Mucosa of stomach (tissue), 1 donor: ENCODE results near the gene GABPB1.

Experiments
- H3K27me3 ChIP-seq: one replicate; pipeline ENCODE4 v1.7.0; 2013; ENCODE audit warnings: mild to moderate bottlenecking, low read length; ENCODE audit not compliant: control insufficient read depth, insufficient read depth
- H3K36me3 ChIP-seq: one replicate; pipeline ENCODE4 v1.7.0; 2013; ENCODE audit warnings: low read length; ENCODE audit not compliant: control insufficient read depth, insufficient read depth
- H3K4me1 ChIP-seq: one replicate; pipeline ENCODE4 v1.7.0; 2013; ENCODE audit warnings: mild to moderate bottlenecking, low read length; ENCODE audit not compliant: control insufficient read depth, insufficient read depth
- H3K4me3 ChIP-seq: one replicate; pipeline ENCODE4 v1.7.0; 2013; ENCODE audit warnings: low read length
- H3K9ac ChIP-seq: one replicate; pipeline ENCODE4 v1.7.0; 2013; ENCODE audit warnings: mild to moderate bottlenecking, low read length, moderate library complexity
- H3K9me3 ChIP-seq: one replicate; pipeline ENCODE4 v1.7.0; 2013; ENCODE audit warnings: mild to moderate bottlenecking, low read length, moderate library complexity; ENCODE audit not compliant: control insufficient read depth
- donor health status: Pancreatic carcinoma.

The GABPB1 gene

GRCh38 chr15:50302581-50302980, 52.4 kb downstream of the GABPB1 start:
- no peak overlapping the region for H3K9ac ChIP-seq
- no peaks in the 10 kb centered on the region for H3K36me3 ChIP-seq
- no peak overlapping the region for H3K4me3 ChIP-seq
- no peaks in the 10 kb centered on the region for H3K27me3 ChIP-seq
- no peaks in the 10 kb centered on the region for H3K9me3 ChIP-seq
- H3K4me1 ChIP-seq: no peaks in the 10 kb centered on the region

- no peak overlapping the region for H3K9ac ChIP-seq
- H3K4me3 ChIP-seq: no peak overlapping the region
- H3K27me3 ChIP-seq: no peaks in the 10 kb centered on the region
- H3K9me3 ChIP-seq: no peaks in the 10 kb centered on the region
- no peaks in the 10 kb centered on the region for H3K4me1 ChIP-seq
- no peaks in the 10 kb centered on the region for H3K36me3 ChIP-seq
Observed at GRCh38 chr15:50298340-50298739, 56.7 kb downstream of the GABPB1 start.

GRCh38 chr15:50295966-50296365, 59.0 kb downstream of the GABPB1 start:
- H3K9ac ChIP-seq: no peak overlapping the region
- no peaks in the 10 kb centered on the region for H3K36me3 ChIP-seq
- no peaks in the 10 kb centered on the region for H3K4me1 ChIP-seq
- no peaks in the 10 kb centered on the region for H3K9me3 ChIP-seq
- no peaks in the 10 kb centered on the region for H3K27me3 ChIP-seq
- no peak overlapping the region for H3K4me3 ChIP-seq

GRCh38 chr15:50289749-50290148, 65.2 kb downstream of the GABPB1 start:
- Histone ChIP-seq H3K9me3 (no peaks in the 10 kb centered on the region), H3K4me3 (no peak overlapping the region), H3K9ac (no peak overlapping the region), H3K27me3 (no peaks in the 10 kb centered on the region), H3K4me1 (no peaks in the 10 kb centered on the region), H3K36me3 (no peaks in the 10 kb centered on the region)

GRCh38 chr15:50287324-50288116, 67.5 kb downstream of the GABPB1 start:
- Histone ChIP-seq H3K27me3 (no peaks in the 10 kb centered on the region), H3K4me3 (no peak overlapping the region), H3K4me1 (no peaks in the 10 kb centered on the region), H3K36me3 (no peaks in the 10 kb centered on the region), H3K9me3 (no peaks in the 10 kb centered on the region), H3K9ac (no peak overlapping the region)

GRCh38 chr15:50281427-50281826, 73.6 kb downstream of the GABPB1 start:
- Histone ChIP-seq H3K9ac (no peak overlapping the region), H3K4me1 (no peaks in the 10 kb centered on the region), H3K36me3 (no peaks in the 10 kb centered on the region), H3K27me3 (no peaks in the 10 kb centered on the region), H3K9me3 (no peaks in the 10 kb centered on the region), H3K4me3 (no peak overlapping the region)

GRCh38 chr15:50280271-50280670, 74.7 kb downstream of the GABPB1 start:
- Histone ChIP-seq H3K4me1 (no peaks in the 10 kb centered on the region), H3K4me3 (no peak overlapping the region), H3K27me3 (no peaks in the 10 kb centered on the region), H3K36me3 (no peaks in the 10 kb centered on the region), H3K9me3 (no peaks in the 10 kb centered on the region), H3K9ac (no peak overlapping the region)

- Histone ChIP-seq H3K4me3 (no peak overlapping the region), H3K4me1 (no peaks in the 10 kb centered on the region), H3K27me3 (no peaks in the 10 kb centered on the region), H3K36me3 (no peaks in the 10 kb centered on the region), H3K9ac (no peak overlapping the region), H3K9me3 (no peaks in the 10 kb centered on the region)
Observed at GRCh38 chr15:50278496-50278895, 76.5 kb downstream of the GABPB1 start.

- H3K9me3 ChIP-seq: no peaks in the 10 kb centered on the region
- no peaks in the 10 kb centered on the region for H3K4me1 ChIP-seq
- H3K36me3 ChIP-seq: no peaks in the 10 kb centered on the region
- no peak overlapping the region for H3K9ac ChIP-seq
- no peak overlapping the region for H3K4me3 ChIP-seq
- H3K27me3 ChIP-seq: no peaks in the 10 kb centered on the region
Observed at GRCh38 chr15:50277370-50277769, 77.6 kb downstream of the GABPB1 start.

- Histone ChIP-seq H3K4me3 (no peak overlapping the region), H3K27me3 (no peaks in the 10 kb centered on the region), H3K4me1 (no peaks in the 10 kb centered on the region), H3K9me3 (no peaks in the 10 kb centered on the region), H3K36me3 (no peaks in the 10 kb centered on the region), H3K9ac (no peak overlapping the region)
Observed at GRCh38 chr15:50275908-50276307, 79.1 kb downstream of the GABPB1 start.

GRCh38 chr15:50275091-50275490, 79.9 kb downstream of the GABPB1 start:
- no peak overlapping the region for H3K4me3 ChIP-seq
- H3K27me3 ChIP-seq: no peaks in the 10 kb centered on the region
- H3K36me3 ChIP-seq: no peaks in the 10 kb centered on the region
- H3K9ac ChIP-seq: no peak overlapping the region
- H3K9me3 ChIP-seq: no peaks in the 10 kb centered on the region
- H3K4me1 ChIP-seq: no peaks in the 10 kb centered on the region

- no peak overlapping the region for H3K4me3 ChIP-seq
- H3K27me3 ChIP-seq: no peaks in the 10 kb centered on the region
- no peaks in the 10 kb centered on the region for H3K4me1 ChIP-seq
Observed at GRCh38 chr15:50267577-50267976, 87.4 kb downstream of the GABPB1 start.

GRCh38 chr15:50265620-50266019, 89.4 kb downstream of the GABPB1 start, which contains the start of gene HDC:
Gene HDC (minus strand): TSS chr15:50265726. CDS start chr15:50265623, 103 bp downstream.
- Histone ChIP-seq H3K27me3 (no peaks in the 10 kb centered on the region), H3K36me3 (no peaks in the 10 kb centered on the region), H3K4me3 (no peak within 1 kb of the TSS), H3K4me1 (no peaks in the 10 kb centered on the region), H3K9ac (no peak within 1 kb of the TSS), H3K9me3 (no peaks in the 10 kb centered on the region)

More at GRCh38 chr15:50267577-50267976, 87.4 kb downstream of the GABPB1 start:
- no peak overlapping the region for H3K9ac ChIP-seq
- no peaks in the 10 kb centered on the region for H3K36me3 ChIP-seq
- no peaks in the 10 kb centered on the region for H3K9me3 ChIP-seq
